ENCODE results near the gene SLC16A12.
A peak's percentile ranks its signal among the peaks of the same experiment; 100 is the strongest.

Gene SLC16A12

GRCh38 chr10:89566095-89566950 lies 30.9 kb upstream of the SLC16A12 start:
- FAIRE-seq (no peak), DNase-seq (ENCODE audit: insufficient read length, low spot score) (no peak)
- TF ChIP-seq PAX5 (IDR thresholded peaks at IDR 0.05; ENCODE audit: insufficient read depth, low read length, severe bottlenecking), result no peak

GRCh38 chr10:89565180-89565579 lies 29.8 kb upstream of the SLC16A12 start:
- TF ChIP-seq POU2F2 (IDR thresholded peaks at IDR 0.05; ENCODE audit: low read depth, low read length) (no peak), POLR2AphosphoS5 (IDR thresholded peaks at IDR 0.05; ENCODE audit: low read depth, low read length) (no peak), PAX5 (IDR thresholded peaks at IDR 0.05; ENCODE audit: insufficient read depth, low read length, severe bottlenecking) (no peak), TAF1 (IDR thresholded peaks at IDR 0.05; ENCODE audit: low read depth, low read length) (no peak), POLR2A (IDR thresholded peaks at IDR 0.05; ENCODE audit: low read depth, low read length) (no peak), SPI1 (IDR thresholded peaks at IDR 0.05; ENCODE audit: low read depth, low read length) (no peak)
- no peak for DNase-seq (ENCODE audit: insufficient read length, low spot score)
- no peak for FAIRE-seq

- DNase-seq (ENCODE audit: insufficient read length, low spot score), result peak; percentile 15
- TF ChIP-seq POLR2AphosphoS5 (IDR thresholded peaks at IDR 0.05; ENCODE audit: low read depth, low read length) (no peak), POLR2A (IDR thresholded peaks at IDR 0.05; ENCODE audit: low read depth, low read length) (no peak), PAX5 (IDR thresholded peaks at IDR 0.05; ENCODE audit: insufficient read depth, low read length, severe bottlenecking) (no peak), POU2F2 (IDR thresholded peaks at IDR 0.05; ENCODE audit: low read depth, low read length) (no peak), TAF1 (IDR thresholded peaks at IDR 0.05; ENCODE audit: low read depth, low read length) (no peak), SPI1 (IDR thresholded peaks at IDR 0.05; ENCODE audit: low read depth, low read length) (no peak)
- FAIRE-seq, result peak; percentile 90
Measured at GRCh38 chr10:89563861-89564478, 28.6 kb upstream of the SLC16A12 start.

- DNase-seq (ENCODE audit: insufficient read length, low spot score), result no peak
- TF ChIP-seq POLR2AphosphoS5 (IDR thresholded peaks at IDR 0.05; ENCODE audit: low read depth, low read length), result no peak
- no peak for TF ChIP-seq TAF1 (IDR thresholded peaks at IDR 0.05; ENCODE audit: low read depth, low read length)
- no peak for TF ChIP-seq POLR2A (IDR thresholded peaks at IDR 0.05; ENCODE audit: low read depth, low read length)
- TF ChIP-seq POU2F2 (IDR thresholded peaks at IDR 0.05; ENCODE audit: low read depth, low read length), result no peak
- no peak for TF ChIP-seq PAX5 (IDR thresholded peaks at IDR 0.05; ENCODE audit: insufficient read depth, low read length, severe bottlenecking)
- no peak for TF ChIP-seq SPI1 (IDR thresholded peaks at IDR 0.05; ENCODE audit: low read depth, low read length)
- peak; percentile 74 for FAIRE-seq
Measured at GRCh38 chr10:89563311-89563710, 27.9 kb upstream of the SLC16A12 start.

GRCh38 chr10:89556600-89556999 lies 21.2 kb upstream of the SLC16A12 start:
- FAIRE-seq (no peak), DNase-seq (ENCODE audit: insufficient read length, low spot score) (no peak)
- TF ChIP-seq SPI1 (IDR thresholded peaks at IDR 0.05; ENCODE audit: low read depth, low read length) (no peak), POU2F2 (IDR thresholded peaks at IDR 0.05; ENCODE audit: low read depth, low read length) (no peak), POLR2A (IDR thresholded peaks at IDR 0.05; ENCODE audit: low read depth, low read length) (no peak), TAF1 (IDR thresholded peaks at IDR 0.05; ENCODE audit: low read depth, low read length) (no peak), POLR2AphosphoS5 (IDR thresholded peaks at IDR 0.05; ENCODE audit: low read depth, low read length) (no peak), PAX5 (IDR thresholded peaks at IDR 0.05; ENCODE audit: insufficient read depth, low read length, severe bottlenecking) (no peak)

GRCh38 chr10:89555688-89556445 lies 20.5 kb upstream of the SLC16A12 start:
- FAIRE-seq (no peak), DNase-seq (ENCODE audit: insufficient read length, low spot score) (no peak)
- TF ChIP-seq POLR2AphosphoS5 (IDR thresholded peaks at IDR 0.05; ENCODE audit: low read depth, low read length), result no peak
- no peak for TF ChIP-seq POLR2A (IDR thresholded peaks at IDR 0.05; ENCODE audit: low read depth, low read length)
- no peak for TF ChIP-seq SPI1 (IDR thresholded peaks at IDR 0.05; ENCODE audit: low read depth, low read length)
- no peak for TF ChIP-seq POU2F2 (IDR thresholded peaks at IDR 0.05; ENCODE audit: low read depth, low read length)
- TF ChIP-seq PAX5 (IDR thresholded peaks at IDR 0.05; ENCODE audit: insufficient read depth, low read length, severe bottlenecking), result no peak
- TF ChIP-seq TAF1 (IDR thresholded peaks at IDR 0.05; ENCODE audit: low read depth, low read length), result no peak

GRCh38 chr10:89554433-89554832 lies 19.0 kb upstream of the SLC16A12 start:
- no peak for FAIRE-seq
- TF ChIP-seq PAX5 (IDR thresholded peaks at IDR 0.05; ENCODE audit: insufficient read depth, low read length, severe bottlenecking) (no peak), TAF1 (IDR thresholded peaks at IDR 0.05; ENCODE audit: low read depth, low read length) (no peak), POLR2A (IDR thresholded peaks at IDR 0.05; ENCODE audit: low read depth, low read length) (no peak), SPI1 (IDR thresholded peaks at IDR 0.05; ENCODE audit: low read depth, low read length) (no peak), POU2F2 (IDR thresholded peaks at IDR 0.05; ENCODE audit: low read depth, low read length) (no peak), POLR2AphosphoS5 (IDR thresholded peaks at IDR 0.05; ENCODE audit: low read depth, low read length) (no peak)

GRCh38 chr10:89553064-89553734 lies 17.8 kb upstream of the SLC16A12 start:
- DNase-seq (ENCODE audit: insufficient read length, low spot score) (no peak), FAIRE-seq (no peak)
- TF ChIP-seq POLR2A (IDR thresholded peaks at IDR 0.05; ENCODE audit: low read depth, low read length), result no peak
- TF ChIP-seq POU2F2 (IDR thresholded peaks at IDR 0.05; ENCODE audit: low read depth, low read length), result no peak
- no peak for TF ChIP-seq SPI1 (IDR thresholded peaks at IDR 0.05; ENCODE audit: low read depth, low read length)
- no peak for TF ChIP-seq POLR2AphosphoS5 (IDR thresholded peaks at IDR 0.05; ENCODE audit: low read depth, low read length)
- no peak for TF ChIP-seq PAX5 (IDR thresholded peaks at IDR 0.05; ENCODE audit: insufficient read depth, low read length, severe bottlenecking)
- no peak for TF ChIP-seq TAF1 (IDR thresholded peaks at IDR 0.05; ENCODE audit: low read depth, low read length)

More at GRCh38 chr10:89554433-89554832, 19.0 kb upstream of the SLC16A12 start:
- no peak for DNase-seq (ENCODE audit: insufficient read length, low spot score)
